SIG-M5 treated with dmso at 0.1 percent for 504 hours (cell line): Measurements from ENCODE around the gene SLC5A9.
A peak's percentile ranks its signal among the peaks of the same experiment; 100 is the strongest.

ENCODE experiments used
- DNase-seq: peaks from one replicate; lab custom pipeline; 2025; ENCODE audit not compliant: unreplicated experiment; lab: John Stamatoyannopoulos, UW

Gene SLC5A9

DNA sequence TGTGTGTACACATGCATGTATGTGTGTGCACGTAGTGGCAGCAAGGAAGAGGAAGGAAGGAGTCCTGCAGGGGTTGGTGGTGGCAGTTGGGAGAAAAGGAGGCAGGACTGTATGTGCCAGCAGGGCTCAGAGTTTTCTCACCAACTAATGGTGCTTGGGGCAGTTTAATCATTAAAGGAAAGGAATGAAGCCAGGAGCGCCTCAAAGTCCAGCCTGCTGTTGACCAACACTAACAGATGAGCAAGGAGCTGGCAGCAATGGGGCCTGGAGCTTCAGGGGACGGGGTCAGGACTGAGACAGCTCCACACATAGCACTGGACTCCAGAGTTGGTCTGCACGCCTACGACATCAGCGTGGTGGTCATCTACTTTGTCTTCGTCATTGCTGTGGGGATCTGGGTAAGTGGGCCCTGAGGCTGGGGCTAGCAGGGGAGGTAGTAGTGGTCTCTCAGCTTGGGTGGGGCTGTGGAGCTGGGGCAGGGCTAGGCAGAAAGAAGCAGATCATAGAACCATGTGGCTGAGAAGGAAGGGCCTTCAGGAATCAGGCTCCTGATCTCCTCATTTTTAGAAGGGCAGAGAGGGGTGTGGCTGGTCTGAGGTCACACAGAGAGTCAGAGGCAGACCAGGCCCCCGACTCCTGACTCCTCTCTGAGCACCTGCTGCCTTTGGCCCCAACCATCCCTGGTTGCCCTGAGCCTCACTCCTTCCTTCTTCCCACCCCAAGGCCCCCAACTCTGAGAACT is at the start of gene SLC5A9:
SLC5A9 (plus strand) TSS at position 216 of the 742 bp plus-strand sequence; CDS start at position 237, 21 bp downstream.
- no peak for DNase-seq

DNA sequence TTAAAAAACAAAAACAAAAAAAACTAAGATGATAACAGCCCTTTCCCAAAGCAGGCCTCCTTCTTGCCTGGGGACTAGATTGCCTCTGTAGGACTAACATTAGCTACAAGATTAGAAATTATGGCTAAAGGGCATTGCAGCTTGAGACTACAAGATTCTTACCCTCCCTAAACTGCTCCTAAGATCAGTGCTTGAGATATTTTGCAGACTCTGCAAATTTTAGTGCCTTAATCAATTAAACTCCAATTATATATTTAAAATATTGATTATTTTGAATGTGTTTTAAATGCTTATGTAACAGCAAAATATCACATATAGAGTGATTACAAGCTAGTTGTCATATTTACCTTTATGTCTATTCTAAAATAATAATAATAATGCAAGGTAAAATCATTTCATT is 47.4 kb upstream of the SLC5A9 start:
- no peak for DNase-seq

DNA sequence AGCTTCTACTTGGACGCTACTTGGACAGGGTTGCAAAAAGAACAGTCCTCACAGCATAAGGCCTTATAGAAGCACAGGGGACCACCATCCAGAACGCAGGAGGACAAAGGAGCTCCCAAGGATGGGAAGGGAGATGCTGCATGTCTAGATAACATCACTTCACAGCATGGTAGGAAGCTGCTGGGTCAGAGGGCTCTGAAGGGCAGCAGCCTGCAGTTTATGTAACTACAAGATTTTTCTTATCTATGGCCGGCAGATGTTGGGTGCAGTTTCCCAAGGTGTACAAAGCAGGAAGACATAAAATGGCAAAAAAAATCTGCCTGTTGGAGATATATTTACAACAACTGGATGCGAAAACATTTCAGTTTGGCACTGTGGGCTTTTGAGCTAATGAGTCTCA is 45.3 kb upstream of the SLC5A9 start:
- DNase-seq = no peak

DNA sequence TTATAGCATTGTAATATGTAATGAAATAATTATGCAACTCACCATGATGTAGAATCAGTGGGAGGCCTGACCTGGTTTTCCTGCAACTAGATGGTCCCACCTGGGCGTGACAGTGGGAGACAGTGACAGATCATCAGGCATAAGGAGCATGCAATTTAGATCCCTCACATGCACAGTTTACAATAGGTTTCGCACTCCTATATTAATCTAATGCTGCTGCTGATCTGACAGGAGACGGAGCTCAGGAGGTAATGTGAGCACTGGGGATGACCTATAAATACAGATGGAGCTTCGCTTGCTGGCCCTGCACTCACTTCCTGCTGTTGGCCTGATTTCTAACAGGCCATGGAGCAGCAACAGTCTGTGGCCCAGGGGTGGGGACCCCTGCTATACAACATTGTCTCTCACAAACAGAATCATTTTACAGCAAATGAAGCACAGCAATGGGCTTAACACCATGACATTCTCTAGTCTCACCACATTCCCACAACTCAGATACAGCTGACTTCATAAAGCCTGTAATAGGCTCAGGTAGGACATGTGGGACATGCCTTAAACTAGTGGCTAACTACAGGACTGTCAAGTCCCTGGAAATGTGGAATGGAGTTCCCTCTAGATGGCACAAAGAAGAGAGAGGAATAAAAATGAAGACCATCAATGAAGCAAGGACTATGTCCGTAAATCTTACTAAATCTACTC is 40.7 kb upstream of the SLC5A9 start:
- no peak for DNase-seq

DNA sequence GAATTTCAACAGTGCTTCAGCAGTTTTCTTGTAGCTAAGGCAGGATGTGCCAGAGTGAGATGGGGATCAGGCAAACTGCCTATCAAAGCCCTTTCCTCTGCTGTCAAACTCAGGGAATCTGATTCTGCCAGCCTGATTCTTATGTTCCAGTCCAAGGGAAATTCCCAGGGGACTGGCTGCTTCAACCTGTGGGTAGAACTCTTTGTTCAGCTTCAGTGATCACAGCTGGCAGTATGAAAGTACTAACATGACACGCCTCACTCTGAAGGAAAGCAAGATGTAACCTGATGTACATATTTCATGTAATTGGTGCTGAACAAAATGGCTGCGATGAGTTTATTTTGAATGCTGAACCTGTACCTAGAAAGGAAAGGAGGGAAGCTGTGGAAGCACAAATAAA is 40.1 kb upstream of the SLC5A9 start:
- no peak for DNase-seq

DNA sequence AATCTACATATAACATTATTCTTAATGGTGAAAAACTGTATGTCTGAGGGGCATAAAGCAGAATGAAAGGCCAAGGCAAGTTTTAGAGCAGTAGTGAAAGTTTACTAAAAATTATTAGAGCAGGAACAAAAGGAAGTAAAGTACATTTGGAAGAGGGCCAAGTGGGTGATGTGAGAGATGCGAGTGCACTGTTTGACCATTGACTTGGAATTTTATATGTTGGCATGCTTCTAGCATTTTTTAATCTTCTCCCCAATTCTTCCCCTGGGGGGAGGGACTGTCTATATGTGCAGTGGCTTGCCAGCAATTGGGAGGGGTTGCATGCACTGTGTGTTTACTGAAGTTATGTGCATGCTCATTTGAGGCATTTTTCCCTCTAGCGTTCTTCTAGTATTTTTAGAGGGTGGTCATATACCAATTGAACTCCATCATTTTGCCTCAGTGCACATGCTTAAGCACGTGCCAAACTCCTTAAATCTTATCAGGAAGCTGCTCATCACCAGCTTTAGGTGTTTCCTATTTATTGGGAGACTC is 36.1 kb upstream of the SLC5A9 start:
- no peak for DNase-seq

DNA sequence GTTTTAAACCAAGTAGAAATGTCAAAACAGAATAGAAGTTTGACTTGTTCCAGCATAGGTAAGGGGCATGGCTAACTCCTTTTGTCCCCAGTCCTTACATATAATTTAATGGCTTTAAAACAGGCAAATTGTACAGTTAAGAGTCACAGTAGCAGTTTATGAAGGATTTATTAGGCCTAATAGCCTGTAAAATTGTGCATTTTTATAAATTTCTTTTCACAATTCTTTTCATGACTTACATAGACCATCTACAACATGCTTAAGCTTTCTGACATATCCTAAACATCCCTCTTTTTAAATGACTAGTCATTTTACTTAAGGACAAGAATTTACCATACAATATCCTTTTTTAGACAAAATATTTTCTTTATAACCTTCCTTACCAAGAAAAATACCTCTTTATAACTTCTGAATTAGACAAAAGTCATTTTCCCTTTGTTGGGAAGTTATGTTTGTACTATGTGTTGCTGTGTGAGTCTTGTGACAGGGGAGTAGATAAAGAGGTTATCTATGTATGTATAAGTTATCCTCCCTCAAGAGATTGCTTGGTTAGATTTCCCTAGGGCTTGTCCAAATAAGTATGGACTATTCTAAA is 34.5 kb upstream of the SLC5A9 start:
- no peak for DNase-seq

DNA sequence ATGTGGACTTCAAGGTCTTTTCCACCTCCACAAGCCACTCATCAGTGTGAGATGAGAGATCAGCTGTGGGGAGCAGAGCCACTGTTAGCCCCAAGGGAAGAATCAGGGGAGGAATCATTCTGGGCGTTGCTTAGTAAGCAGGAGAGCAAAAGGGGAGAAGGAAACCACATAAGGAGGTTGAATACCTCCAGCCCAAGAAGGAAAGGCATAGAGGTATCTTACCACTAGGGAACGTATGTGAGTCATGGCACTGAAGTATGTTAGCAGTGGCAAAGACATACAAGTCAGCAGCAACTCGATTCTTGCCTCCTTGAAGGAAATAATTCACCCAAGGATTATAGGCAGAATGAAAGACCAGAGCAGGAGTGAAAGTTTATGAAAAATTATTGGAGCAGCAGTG is 31.6 kb upstream of the SLC5A9 start:
- DNase-seq = no peak

DNA sequence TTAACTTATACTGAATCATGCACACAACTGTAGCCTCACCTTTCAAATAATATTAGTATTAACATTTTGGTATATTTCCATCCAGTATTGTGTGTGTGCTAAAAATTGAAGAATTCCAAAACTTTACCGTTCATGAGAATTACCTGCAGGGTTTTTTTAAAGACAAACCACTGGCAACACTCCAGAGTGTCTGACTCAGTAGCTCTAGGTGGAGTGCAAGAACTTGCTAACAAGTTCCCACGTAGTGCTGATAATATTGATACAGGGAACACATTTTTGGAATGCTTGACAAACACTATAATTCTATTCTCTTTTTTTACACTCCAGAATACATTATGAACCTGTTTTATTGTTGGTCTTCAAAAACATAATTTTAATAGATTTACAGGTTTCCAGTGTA is 27.7 kb upstream of the SLC5A9 start:
- no peak for DNase-seq

DNA sequence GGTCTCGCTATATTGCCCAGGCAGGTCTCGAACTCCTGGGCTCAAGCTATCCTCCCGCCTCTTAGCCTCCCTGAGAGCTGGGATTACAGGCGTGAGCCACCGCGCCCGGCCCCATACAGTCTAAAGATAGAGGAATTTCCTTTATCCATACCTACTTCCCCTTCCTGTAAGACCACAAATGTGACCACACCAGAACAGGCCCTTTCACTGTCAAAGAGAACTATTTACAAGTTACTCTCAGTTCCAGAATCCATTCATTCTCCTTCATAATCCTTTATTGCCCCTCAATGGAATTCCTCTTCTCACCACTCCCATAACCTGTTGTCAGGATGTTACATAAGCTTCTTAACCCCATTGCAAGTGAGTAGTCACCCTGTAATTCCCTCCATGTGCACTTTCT is 26.3 kb upstream of the SLC5A9 start:
- DNase-seq = no peak

DNA sequence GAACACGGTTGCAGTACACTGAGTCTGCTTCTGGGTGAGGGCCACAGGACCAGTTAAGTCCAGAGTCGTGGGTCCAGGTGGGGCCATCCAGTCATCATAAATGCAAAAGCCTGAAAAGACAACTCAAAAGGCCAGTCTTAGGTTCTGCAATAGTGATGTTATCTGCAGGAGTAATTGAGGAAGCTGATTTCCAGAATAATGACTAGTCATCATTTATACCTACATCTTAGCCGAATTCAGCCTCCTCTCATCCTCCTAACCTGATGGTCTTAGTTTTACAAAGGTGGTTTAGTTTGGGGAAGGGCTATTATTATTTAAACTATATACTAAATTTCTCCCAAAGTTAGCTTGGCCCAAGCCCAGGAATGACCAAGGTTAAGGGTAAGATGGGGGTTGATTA is 23.5 kb upstream of the SLC5A9 start:
- DNase-seq = no peak

DNA sequence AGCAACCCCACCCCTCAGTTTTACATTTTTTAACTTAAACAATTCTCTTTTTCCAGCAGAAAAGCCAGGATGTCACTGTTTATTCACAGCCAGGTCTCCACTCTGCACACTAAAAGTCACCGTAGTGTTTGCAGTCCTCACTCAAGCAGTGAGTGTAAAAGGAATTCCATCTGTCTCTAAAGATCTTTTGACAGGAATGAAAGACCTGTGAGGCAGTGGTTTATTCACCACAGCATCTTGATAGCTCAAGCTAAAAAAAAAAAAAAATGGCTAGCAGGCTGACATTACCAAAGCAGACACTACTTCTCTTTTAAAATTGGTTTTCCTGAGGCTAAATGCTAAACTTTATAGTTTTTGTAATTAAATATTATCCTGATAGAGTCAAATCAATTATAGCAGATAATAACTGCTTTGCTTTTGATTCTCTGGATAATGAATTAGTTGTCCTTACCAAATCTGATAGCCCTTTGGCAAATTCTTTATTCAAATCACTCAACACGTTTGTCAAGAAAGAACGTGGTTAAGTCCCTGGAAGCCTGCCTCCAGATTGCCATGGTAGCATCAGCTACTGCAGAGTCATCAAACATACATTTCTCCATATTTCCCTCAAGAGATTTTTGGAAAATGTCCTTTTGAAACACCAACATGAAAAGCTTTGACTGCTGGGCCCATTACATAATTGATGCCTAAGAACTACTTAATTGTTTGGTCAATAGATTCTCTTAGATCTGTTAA is 22.2 kb upstream of the SLC5A9 start:
- no peak for DNase-seq

DNA sequence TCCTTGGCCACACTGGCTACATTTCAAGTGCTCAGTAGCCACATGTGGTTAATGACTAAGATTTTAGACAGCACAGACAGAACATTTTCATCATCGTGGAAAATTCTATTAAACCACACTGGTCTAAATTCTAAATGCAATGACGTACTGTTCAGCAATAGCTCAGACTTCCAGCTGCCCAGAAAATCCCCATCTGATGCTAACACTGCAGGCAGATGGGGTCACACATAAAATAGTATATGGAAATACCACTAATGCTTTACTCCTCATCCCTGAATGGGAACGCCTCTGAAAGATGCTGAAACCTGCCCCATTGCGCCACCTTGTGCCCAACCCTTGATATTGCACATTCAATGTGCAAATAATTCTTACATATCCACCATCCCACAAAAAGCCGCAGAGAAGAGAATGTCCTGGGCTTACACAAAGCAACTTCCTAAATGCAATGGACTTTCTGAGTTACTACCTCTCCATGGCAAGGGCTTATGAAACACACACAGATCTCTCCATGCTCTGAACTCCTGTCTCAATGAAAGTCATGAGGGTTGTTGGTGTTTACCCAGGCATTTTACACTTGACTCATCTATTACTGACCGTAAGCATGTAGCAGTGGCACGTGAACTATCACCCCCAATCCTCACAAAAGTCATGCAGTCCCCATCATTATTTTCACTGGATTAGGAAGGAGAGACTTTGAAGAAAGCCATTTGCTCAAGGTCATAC is 20.3 kb upstream of the SLC5A9 start:
- DNase-seq = peak; percentile 64

DNA sequence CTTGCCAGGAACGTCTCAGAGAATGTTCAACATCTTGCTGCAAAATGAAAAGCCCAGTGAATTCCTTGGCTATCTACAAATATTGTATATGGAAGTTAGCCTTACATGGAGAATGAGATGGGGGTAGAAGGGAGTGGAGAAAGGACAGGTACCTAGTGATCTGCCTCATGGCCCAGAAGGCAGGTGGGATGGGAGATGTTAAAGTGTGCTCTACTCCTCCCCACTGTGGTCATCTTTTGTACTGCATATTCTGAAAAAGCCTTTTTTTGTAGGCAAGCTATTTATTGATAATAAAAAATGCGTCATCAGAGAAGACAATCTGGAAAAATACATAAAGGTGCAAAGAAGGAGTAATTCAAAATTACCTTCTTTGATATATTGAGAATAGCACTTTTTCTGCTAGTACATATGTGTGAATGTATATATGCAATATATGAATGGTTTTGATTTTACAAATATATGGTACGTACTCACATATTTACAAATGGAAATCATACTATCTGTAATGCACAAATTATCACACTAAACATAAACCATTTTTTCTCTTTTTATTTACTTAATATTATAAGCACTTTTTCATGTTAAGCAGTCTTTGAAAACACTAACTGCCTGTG is 19.1 kb upstream of the SLC5A9 start:
- peak; percentile 9 for DNase-seq

DNA sequence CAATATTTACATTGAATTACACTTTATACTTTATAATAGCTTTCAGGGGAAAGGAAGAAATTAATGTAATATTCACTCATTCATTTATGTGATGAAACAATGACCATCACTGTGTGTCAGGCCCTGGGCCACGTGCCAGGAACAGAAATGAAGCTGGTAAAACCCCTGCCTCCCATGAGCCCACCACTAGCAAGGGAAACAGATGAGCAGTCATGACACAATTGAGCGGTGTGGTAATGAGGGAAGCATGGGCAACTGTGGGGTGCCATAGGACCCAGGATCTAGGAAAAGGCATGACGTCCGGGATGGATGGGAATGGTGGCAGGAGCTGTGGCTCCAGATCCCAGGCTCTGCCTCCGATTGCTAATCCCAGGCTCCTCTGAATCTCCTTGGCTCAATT is 17.0 kb upstream of the SLC5A9 start:
- no peak for DNase-seq

DNA sequence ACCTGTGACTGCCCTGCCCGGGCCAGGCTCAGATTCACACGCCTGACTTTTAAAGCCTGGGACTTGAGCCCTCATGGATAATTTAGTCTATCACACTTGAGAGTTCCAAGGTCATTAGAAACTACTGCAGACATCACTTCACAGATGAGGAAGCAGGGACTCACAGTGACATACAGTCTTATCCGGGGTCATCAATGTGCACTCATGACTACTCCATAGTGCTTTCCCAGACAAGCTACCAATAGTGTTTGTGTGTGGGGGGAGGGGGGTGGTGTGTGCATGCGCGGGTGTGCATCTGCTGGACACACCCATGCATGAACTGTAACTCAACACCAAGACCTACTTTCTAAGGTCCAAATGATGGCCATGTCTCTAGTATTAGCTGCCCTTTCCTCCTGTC is 16.1 kb upstream of the SLC5A9 start:
- no peak for DNase-seq

DNA sequence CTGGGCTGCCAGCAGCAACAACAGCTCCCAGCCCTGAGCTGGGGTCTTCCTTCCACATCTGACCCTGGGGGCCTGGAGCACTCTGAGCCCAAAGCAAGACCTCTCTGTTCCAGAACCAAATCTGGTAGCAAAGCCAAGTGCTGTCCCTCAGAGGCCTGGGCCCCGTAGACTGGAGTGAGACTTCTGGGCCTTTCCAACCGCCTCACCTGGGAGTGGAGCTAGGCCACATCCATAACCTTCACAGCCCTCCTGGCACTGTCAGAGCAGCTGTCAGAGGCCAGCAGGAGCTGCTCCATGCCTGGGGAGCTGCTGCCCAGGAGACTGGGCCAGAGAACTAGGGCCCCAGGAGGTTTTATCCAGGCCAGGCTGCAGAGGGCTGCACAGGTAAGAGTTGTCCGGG is 15.4 kb upstream of the SLC5A9 start:
- no peak for DNase-seq

DNA sequence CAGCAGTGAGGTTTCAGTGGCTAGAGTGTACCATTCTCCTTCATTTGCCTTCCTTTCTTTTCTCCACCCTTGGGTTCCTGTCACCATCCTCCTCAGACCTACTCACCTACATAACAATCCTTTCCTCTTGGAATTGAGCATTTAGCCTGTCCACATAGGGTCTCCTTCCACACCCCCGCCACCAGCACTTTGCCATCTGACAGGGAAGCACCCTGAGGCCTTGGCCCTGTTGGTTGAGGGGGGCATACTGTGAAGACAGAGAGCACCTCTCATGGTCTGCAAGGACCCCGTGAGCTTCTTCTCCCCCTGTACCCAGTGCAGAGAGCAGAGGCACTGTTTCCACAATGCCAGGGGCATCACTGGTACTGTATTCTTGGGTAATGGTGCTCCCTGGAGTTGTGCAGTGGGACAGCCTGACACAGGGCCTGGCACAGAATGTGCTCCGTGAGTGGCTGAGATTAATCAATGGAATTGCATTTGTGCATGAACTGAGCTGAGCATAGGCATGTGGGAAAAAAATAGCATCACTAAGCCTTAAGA is 14.9 kb upstream of the SLC5A9 start:
- DNase-seq = no peak

DNA sequence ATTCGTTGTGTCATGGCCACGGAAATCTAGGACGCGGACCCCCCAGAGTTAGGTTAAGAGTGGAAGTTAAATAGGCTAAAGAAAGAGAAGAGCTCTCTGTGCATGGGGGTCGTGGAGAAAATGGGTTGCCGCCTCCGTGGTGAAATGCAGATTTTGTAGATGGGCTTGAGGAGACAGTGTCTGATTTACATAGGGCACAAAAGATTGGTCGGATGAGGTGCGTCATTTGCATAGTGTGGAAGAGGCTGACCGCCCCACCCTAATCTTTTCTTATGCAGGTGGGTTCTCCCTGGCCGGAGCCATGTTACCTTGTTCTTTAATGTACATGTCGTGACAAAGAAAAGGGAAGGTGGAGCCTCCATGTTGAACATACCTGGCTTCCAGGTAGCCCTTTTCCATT is 14.3 kb upstream of the SLC5A9 start:
- DNase-seq = no peak

DNA sequence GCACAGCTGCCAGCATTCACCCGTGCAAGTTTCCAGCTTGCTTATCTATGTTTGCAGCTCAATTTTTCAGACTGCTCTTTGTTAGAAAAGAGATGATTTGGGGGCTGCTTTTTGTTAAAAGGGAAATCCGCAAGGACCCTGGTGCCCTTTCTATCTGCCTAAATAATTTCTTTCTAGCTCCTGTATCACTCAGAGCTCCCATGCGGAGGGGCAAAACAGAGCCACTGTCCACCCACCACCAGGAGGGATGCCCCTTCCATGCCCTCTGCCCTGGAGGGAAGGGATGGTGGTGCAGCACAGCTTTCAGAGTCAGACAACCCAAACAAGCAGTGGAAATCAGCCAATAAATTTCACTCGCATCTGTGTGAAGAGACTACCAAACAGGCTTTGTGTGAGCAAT is 13.9 kb upstream of the SLC5A9 start:
- DNase-seq = no peak
